OCI-LY1 (cell line): Measurements from ENCODE around the gene PRKG1.

Experiments
- H2AFZ ChIP-seq: fragments of 200-600 bp; sonication (generic), shearing (Covaris generic); 2 replicates; pipeline ENCODE4 v1.6.0; 2014; ENCODE audit warnings: antibody characterized with exemption, mild to moderate bottlenecking, low read length
- H3F3A ChIP-seq: fragments of 200-600 bp; sonication (generic), shearing (Covaris generic); 2 replicates; pipeline ENCODE4 v1.6.0; 2014; ENCODE audit warnings: mild to moderate bottlenecking, antibody characterized with exemption, low read length, moderate library complexity; ENCODE audit not compliant: insufficient read depth
- H3K27ac ChIP-seq: fragments of 200-600 bp; sonication (generic); 2 replicates; pipeline ENCODE4 v1.5.1; 2014; ENCODE audit warnings: low read length, mixed run types, mild to moderate bottlenecking, low read depth; ENCODE audit not compliant: poor library complexity, severe bottlenecking
- H3K27me3 ChIP-seq: fragments of 200-600 bp; sonication (generic); 2 replicates; pipeline ENCODE4 v1.6.0; 2014; ENCODE audit warnings: antibody characterized with exemption, mild to moderate bottlenecking, low read length, moderate library complexity; ENCODE audit not compliant: insufficient read depth
- H3K36me3 ChIP-seq: fragments of 200-600 bp; sonication (generic); 2 replicates; pipeline ENCODE4 v1.6.1; 2014; ENCODE audit warnings: mild to moderate bottlenecking, antibody characterized with exemption, low read length, moderate library complexity, mixed read lengths; ENCODE audit not compliant: insufficient read depth
- H3K4me1 ChIP-seq: fragments of 200-600 bp; sonication (generic); 2 replicates; pipeline ENCODE4 v1.5.1; 2014; ENCODE audit warnings: mild to moderate bottlenecking, low read length, moderate library complexity; ENCODE audit not compliant: insufficient read depth, severe bottlenecking
- H3K4me2 ChIP-seq: fragments of 200-600 bp; sonication (generic), shearing (Covaris generic); 2 replicates; pipeline ENCODE4 v1.6.1; 2014; ENCODE audit warnings: low read length
- H3K4me3 ChIP-seq: fragments of 200-600 bp; sonication (generic); 2 replicates; pipeline ENCODE4 v1.5.1; 2014; ENCODE audit warnings: low read length, low read depth, mild to moderate bottlenecking, mixed read lengths; ENCODE audit not compliant: poor library complexity, severe bottlenecking
- H3K79me2 ChIP-seq: fragments of 200-600 bp; shearing (Covaris generic); 2 replicates; pipeline ENCODE4 v1.6.1; 2016; ENCODE audit warnings: mixed run types, low read length, mixed read lengths; ENCODE audit not compliant: insufficient read depth
- H3K9ac ChIP-seq: fragments of 200-600 bp; sonication (generic), shearing (Covaris generic); 2 replicates; pipeline ENCODE4 v1.6.1; 2014; ENCODE audit warnings: mild to moderate bottlenecking, low read length, mixed read lengths
- H3K9me2 ChIP-seq: fragments of 200-600 bp; sonication (generic), shearing (Covaris generic); 2 replicates; pipeline ENCODE4 v1.6.1; 2014; ENCODE audit warnings: low read depth, mild to moderate bottlenecking, low read length, mixed read lengths
- H3K9me3 ChIP-seq: fragments of 200-600 bp; shearing (Covaris generic); 2 replicates; pipeline ENCODE4 v1.6.1; 2014; ENCODE audit warnings: low read length, mixed read lengths
- H4K20me1 ChIP-seq: fragments of 200-600 bp; sonication (generic), shearing (Covaris generic); 2 replicates; pipeline ENCODE4 v1.6.0; 2016; ENCODE audit warnings: mild to moderate bottlenecking, low read length; ENCODE audit not compliant: insufficient read depth
- EZH2 ChIP-seq: fragments of 200-600 bp; sonication (generic), shearing (Covaris generic); IDR thresholded peaks from 2 replicates; pipeline ENCODE4 v1.8.0; 2017; ENCODE audit warnings: borderline replicate concordance, mixed run types, mild to moderate bottlenecking, antibody characterized with exemption, low read length, moderate library complexity, mixed read lengths
- TF ChIP-seq, protein P1 (sequence below): fragments of 200-600 bp; sonication (generic), shearing (Covaris generic); IDR thresholded peaks from 2 replicates; pipeline ENCODE4 v1.5.1; 2017; ENCODE audit warnings: mild to moderate bottlenecking, antibody characterized with exemption, low read length, moderate library complexity, mixed read lengths

Gene PRKG1

DNA sequence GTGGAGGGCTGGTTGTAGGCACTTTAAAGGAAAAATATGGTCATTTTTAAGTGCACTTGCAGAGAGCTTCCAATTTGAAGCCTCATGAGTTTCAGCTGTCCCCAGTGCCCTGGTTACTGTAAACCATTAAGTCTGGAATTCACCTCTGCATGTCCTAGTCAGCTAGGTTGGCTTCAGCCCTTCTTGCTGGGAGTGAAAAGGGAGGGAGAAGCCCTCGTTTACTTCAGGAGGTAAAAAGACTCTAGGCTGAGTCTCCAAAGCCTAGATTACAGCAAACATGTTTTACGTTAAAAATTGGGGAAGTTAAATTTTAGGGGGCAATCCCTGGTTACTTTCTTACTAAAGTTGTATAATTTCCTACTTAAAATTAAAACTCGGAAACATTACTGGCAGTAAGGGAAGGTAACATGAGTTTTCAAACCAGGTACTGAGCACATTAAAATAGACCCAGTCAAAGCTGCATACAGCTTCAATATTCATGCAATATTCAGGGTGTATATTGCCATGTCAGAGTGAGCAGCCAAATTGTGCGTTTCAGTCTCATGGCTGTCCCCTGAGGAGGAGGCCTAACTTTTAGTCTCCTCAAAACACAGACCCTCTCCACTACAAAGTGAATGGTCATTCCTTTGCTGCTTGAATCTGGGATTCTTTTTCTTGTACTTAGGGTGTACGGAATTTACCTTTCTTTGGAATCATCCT is 156.7 kb downstream of the PRKG1 start:
- no peaks in the 10 kb centered on the region for H4K20me1 ChIP-seq
- no peak overlapping the region for H3K9ac ChIP-seq
- H3K9me2 ChIP-seq, result no peaks in the 10 kb centered on the region
- H3K27me3 ChIP-seq, result no peaks in the 10 kb centered on the region; the same call in 1 of the 2 replicates
- no peak overlapping the region for H2AFZ ChIP-seq
- no peaks in the 10 kb centered on the region for H3K79me2 ChIP-seq
- no peak overlapping the region for H3K27ac ChIP-seq
- no peak overlapping the region for H3K4me3 ChIP-seq
- H3K36me3 ChIP-seq, result no peaks in the 10 kb centered on the region
- TF ChIP-seq EZH2, result no peak
- TF ChIP-seq, protein P1, sequence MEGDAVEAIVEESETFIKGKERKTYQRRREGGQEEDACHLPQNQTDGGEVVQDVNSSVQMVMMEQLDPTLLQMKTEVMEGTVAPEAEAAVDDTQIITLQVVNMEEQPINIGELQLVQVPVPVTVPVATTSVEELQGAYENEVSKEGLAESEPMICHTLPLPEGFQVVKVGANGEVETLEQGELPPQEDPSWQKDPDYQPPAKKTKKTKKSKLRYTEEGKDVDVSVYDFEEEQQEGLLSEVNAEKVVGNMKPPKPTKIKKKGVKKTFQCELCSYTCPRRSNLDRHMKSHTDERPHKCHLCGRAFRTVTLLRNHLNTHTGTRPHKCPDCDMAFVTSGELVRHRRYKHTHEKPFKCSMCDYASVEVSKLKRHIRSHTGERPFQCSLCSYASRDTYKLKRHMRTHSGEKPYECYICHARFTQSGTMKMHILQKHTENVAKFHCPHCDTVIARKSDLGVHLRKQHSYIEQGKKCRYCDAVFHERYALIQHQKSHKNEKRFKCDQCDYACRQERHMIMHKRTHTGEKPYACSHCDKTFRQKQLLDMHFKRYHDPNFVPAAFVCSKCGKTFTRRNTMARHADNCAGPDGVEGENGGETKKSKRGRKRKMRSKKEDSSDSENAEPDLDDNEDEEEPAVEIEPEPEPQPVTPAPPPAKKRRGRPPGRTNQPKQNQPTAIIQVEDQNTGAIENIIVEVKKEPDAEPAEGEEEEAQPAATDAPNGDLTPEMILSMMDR, result no peak
- no peak overlapping the region for H3K4me2 ChIP-seq
- no peaks in the 10 kb centered on the region for H3K9me3 ChIP-seq
- H3K4me1 ChIP-seq, result no peaks in the 10 kb centered on the region
- no peaks in the 10 kb centered on the region for H3F3A ChIP-seq

DNA sequence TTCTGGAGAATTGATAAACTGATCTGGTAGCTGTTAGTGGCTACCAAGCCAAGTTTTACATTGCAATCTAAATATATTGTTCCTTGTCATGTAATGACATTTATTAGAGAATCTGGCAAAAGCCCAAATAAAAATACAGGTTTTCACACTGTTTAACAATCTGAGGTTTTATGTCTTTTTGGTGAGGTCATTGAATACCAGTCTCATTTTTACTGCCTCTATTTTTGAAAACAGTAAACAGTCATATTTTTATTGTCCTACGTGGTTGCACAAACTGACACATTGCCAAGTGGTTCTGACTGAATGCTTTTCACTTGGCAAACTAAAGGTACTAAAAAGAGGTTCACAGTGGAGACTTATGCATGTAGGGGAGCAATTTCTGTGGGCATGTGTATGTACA is 157.5 kb downstream of the PRKG1 start:
- no peak overlapping the region for H3K9ac ChIP-seq
- H3F3A ChIP-seq, result no peaks in the 10 kb centered on the region
- no peak overlapping the region for H3K27ac ChIP-seq
- TF ChIP-seq, protein P1, result no peak
- TF ChIP-seq EZH2, result no peak
- H3K79me2 ChIP-seq, result no peaks in the 10 kb centered on the region
- no peaks in the 10 kb centered on the region for H3K9me2 ChIP-seq
- H3K9me3 ChIP-seq, result no peaks in the 10 kb centered on the region
- no peaks in the 10 kb centered on the region for H3K4me1 ChIP-seq
- no peaks in the 10 kb centered on the region for H3K36me3 ChIP-seq
- H2AFZ ChIP-seq, result no peak overlapping the region
- H3K4me3 ChIP-seq, result no peak overlapping the region
- no peaks in the 10 kb centered on the region for H4K20me1 ChIP-seq
- H3K27me3 ChIP-seq, result no peaks in the 10 kb centered on the region; the same call in 1 of the 2 replicates
- H3K4me2 ChIP-seq, result no peak overlapping the region

DNA sequence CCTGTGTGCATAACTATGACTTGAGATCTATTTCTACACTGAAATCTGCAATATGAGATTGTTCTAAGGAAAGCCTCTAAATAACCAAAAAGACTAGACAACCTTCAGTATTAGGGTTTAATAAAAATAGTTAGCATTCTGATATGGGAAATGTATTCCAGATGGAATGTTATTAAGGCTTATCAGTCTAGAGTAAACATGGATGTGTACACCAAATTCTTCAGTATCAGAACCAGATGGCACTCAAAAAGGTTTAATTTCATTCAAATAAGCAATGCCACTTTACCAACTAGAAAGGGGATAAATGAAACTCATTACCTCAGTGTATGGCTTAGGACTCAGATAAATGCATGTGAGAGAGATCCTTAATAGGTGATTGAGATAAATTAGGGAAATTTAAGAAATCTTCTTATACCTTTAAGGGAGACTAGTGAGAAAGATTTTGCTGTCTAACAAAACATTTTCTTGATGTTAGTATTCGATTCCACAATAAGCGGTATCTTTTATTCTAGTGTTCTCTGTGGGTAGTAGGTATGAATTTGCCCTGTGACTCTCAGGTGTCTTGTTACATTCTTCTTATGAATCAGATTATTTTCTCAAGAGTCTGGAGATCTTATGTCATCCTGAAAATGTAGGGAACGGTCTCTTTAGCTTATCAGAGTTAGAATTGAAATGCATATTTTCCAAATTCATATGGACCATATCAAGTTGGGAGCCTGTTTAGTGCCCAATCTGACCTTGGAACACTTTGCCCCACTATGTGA is 159.2 kb downstream of the PRKG1 start:
- Histone ChIP-seq H3K9me2 (no peaks in the 10 kb centered on the region), H3K4me3 (no peak overlapping the region), H3K79me2 (no peaks in the 10 kb centered on the region), H3K27ac (no peak overlapping the region), H3K9ac (no peak overlapping the region), H4K20me1 (no peaks in the 10 kb centered on the region), H3K9me3 (no peaks in the 10 kb centered on the region), H3F3A (no peaks in the 10 kb centered on the region), H2AFZ (no peak overlapping the region), H3K36me3 (no peaks in the 10 kb centered on the region), H3K4me1 (no peaks in the 10 kb centered on the region), H3K4me2 (no peak overlapping the region), H3K27me3 (no peaks in the 10 kb centered on the region; the same call in 1 of the 2 replicates)
- no peak for TF ChIP-seq EZH2
- TF ChIP-seq, protein P1, result no peak
